K562 (cell line): ENCODE measurements around the gene WASL. TPM values are rescaled to one million over a fixed set of nuclear protein-coding genes. Genes with fewer than 3 reads are reported as not detected.

ENCODE experiments used
- ARNT ChIP-seq, 2 experiments: fragments of 450-650 bp; IDR thresholded peaks; 2 replicates each; pipeline ENCODE4 v1.6.1; 2016; ENCODE audit warnings: mild to moderate bottlenecking in 1 of 2
- E2F8 ChIP-seq: fragments of 450-650 bp; IDR thresholded peaks from 2 replicates; pipeline ENCODE4 v1.7.1; 2018; ENCODE audit warnings: mild to moderate bottlenecking, low read depth; ENCODE audit not compliant: partially characterized antibody
- ELF1 ChIP-seq: fragments of 200-800 bp; sonication (Bioruptor generic); IDR thresholded peaks from 2 replicates; pipeline ENCODE4 v1.6.1; 2016; ENCODE audit warnings: missing genetic modification characterization, missing compliant biosample characterization
- FOXJ2 ChIP-seq: fragments of 200-800 bp; sonication (Bioruptor generic); IDR thresholded peaks from 2 replicates; pipeline ENCODE4 v1.6.1; 2016; ENCODE audit warnings: missing genetic modification characterization, missing compliant biosample characterization
- GTF2F1 ChIP-seq: IDR thresholded peaks from 2 replicates; pipeline ENCODE4 v1.6.1; 2011; ENCODE audit warnings: low read depth, low read length, improper control_type of control experiment
- IRF1 ChIP-seq: sonication (generic); formaldehyde crosslinking; IDR thresholded peaks from 2 replicates; pipeline ENCODE4 v1.8.0; 2022; ENCODE audit warnings: missing genetic modification reagents, mild to moderate bottlenecking, borderline replicate concordance
- JUND ChIP-seq, 2 experiments: IDR thresholded peaks; 2 replicates in 1 of 2; 3 replicates in 1 of 2; pipeline ENCODE4 v1.6.1; 2011; ENCODE audit warnings: borderline replicate concordance in 2 of 2, low read depth in 2 of 2, low read length in 2 of 2, improper control_type of control experiment in 1 of 2, missing biosample characterization in 1 of 2, missing genetic modification characterization in 1 of 2, missing genetic modification reagents in 1 of 2
- KLF6 ChIP-seq: fragments of 250-450 bp; sonication (Bioruptor Pico); IDR thresholded peaks from 2 replicates; pipeline ENCODE4 v1.4.0; 2020; ENCODE audit warnings: mild to moderate bottlenecking, moderate library complexity, borderline replicate concordance
- LEF1 ChIP-seq: fragments of 450-650 bp; IDR thresholded peaks from 2 replicates; pipeline ENCODE4 v1.6.1; 2016; ENCODE audit warnings: mild to moderate bottlenecking
- MNT ChIP-seq, 2 experiments: fragments of 450-650 bp; conservative IDR thresholded peaks; 2 replicates each; pipeline ENCODE4 v1.6.1; 2017; ENCODE audit warnings: mild to moderate bottlenecking in 2 of 2, moderate library complexity in 2 of 2
- MXI1 ChIP-seq: IDR thresholded peaks from 2 replicates; pipeline ENCODE4 v1.6.1; 2011; ENCODE audit warnings: low read depth, mild to moderate bottlenecking, improper control_type of control experiment, low read length
- PATZ1 ChIP-seq: fragments of 250-450 bp; sonication (Bioruptor Pico); IDR thresholded peaks from 2 replicates; pipeline ENCODE4 v1.5.0; 2020; ENCODE audit warnings: mild to moderate bottlenecking, borderline replicate concordance
- RBBP5 ChIP-seq: fragments of 200-600 bp; sonication (generic); IDR thresholded peaks from 2 replicates; pipeline ENCODE4 v1.6.1; 2012; ENCODE audit warnings: borderline replicate concordance, mild to moderate bottlenecking, low read length, control low read depth, inconsistent platforms; ENCODE audit not compliant: insufficient read depth, poor library complexity, severe bottlenecking
- SAP30 ChIP-seq: fragments of 200-600 bp; sonication (generic); IDR thresholded peaks from 2 replicates; pipeline ENCODE4 v1.6.1; 2012; ENCODE audit warnings: borderline replicate concordance, low read depth, mild to moderate bottlenecking, moderate library complexity, low read length, control low read depth, inconsistent platforms; ENCODE audit not compliant: insufficient read depth, poor library complexity, severe bottlenecking
- TAF1 ChIP-seq: IDR thresholded peaks from 2 replicates; pipeline ENCODE4 v1.6.1; 2011; ENCODE audit warnings: mild to moderate bottlenecking, low read length, moderate library complexity; ENCODE audit not compliant: insufficient read depth, control insufficient read depth, severe bottlenecking; ENCODE audit errors: extremely low read depth
- ZFX ChIP-seq: sonication (generic); formaldehyde crosslinking; IDR thresholded peaks from 2 replicates; pipeline ENCODE4 v1.8.0; 2022; ENCODE audit warnings: mild to moderate bottlenecking, missing genetic modification reagents, moderate library complexity
- ZNF584 ChIP-seq: fragments of 200-800 bp; sonication (Bioruptor generic); IDR thresholded peaks from 2 replicates; pipeline ENCODE4 v1.6.1; 2016; ENCODE audit warnings: low read depth, mild to moderate bottlenecking, missing genetic modification characterization, missing compliant biosample characterization
- ZNF780A ChIP-seq: fragments of 250-450 bp; sonication (Bioruptor Pico); IDR thresholded peaks from 2 replicates; pipeline ENCODE4 v1.5.0; 2021; ENCODE audit warnings: mild to moderate bottlenecking
- polyA plus RNA-seq, 8 experiments: library from polyadenylated mRNA; depleted of rRNA in 4 of 8; stranded (reverse) in 5 of 8; unstranded in 3 of 8; fragments of >200 nt; fragmentation: Nextera tagmentation in 2 of 8; fragmentation: Illumina TruSeq in 1 of 8; extraction: Ambion mirVana in 2 of 8; extraction: Trizol in 1 of 8; gene quantifications; 2 replicates each; pipeline versions ENCODE4 v1.2.1 to v1.2.3, GENCODE V29; 2011 to 2014; ENCODE audit warnings: inconsistent platforms in 1 of 8, missing spikeins in 1 of 8
- total RNA-seq, 7 experiments: library from RNA; depleted of rRNA in 6 of 7; stranded (reverse); fragments of >200 nt in 6 of 7; fragmentation: Illumina TruSeq in 2 of 7; extraction: Trizol in 2 of 7; gene quantifications; 2 replicates each; pipeline versions ENCODE4 v1.2.1 to v1.2.3, GENCODE V29; 2011 to 2021; ENCODE audit warnings: low replicate concordance in 1 of 7

The WASL gene
- total and polyA plus RNA-seq, 9 of the 15 experiments (the other 6 are each of a cell fraction or from before 2014, with no cell fraction given): 3.2 to 13.9 (median 8.3) TPM

- TF ChIP-seq IRF1 (CRISPR knock-in tag) (0 out of 2 replicates have a peak, but pooled peaks have one; percentile 32), JUND (IDR thresholded peaks at IDR 0.05; ENCODE audit: borderline replicate concordance, low read depth, low read length) (peak; percentile 64; the same call in 1 of the 2 replicates), JUND (tag; IDR thresholded peaks at IDR 0.05; ENCODE audit: borderline replicate concordance, low read depth, low read length) (peak; percentile 48; the same call in 1 of the 3 replicates), SAP30 (peak; percentile 10), ELF1 (tag) (0 out of 2 replicates have a peak, but pooled peaks have one; percentile 15), FOXJ2 (tag) (no peak), PATZ1 (CRISPR knock-in tag) (0 out of 2 replicates have a peak, but pooled peaks have one; percentile 50), MXI1 (no peak), KLF6 (CRISPR knock-in tag) (no peak), MNT (conservative IDR thresholded peaks at IDR 0.05) (peak; percentile 58 to 86; a peak in 2 of 4 replicates), ZNF780A (no peak), GTF2F1 (no peak), ZFX (CRISPR knock-in tag) (peak; percentile 59), E2F8 (no peak), RBBP5 (peak; percentile 11), LEF1 (no peak), ARNT (IDR thresholded peaks at IDR 0.05) (0 out of 4 replicates have a peak, but pooled peaks of 1 of the 2 experiments have one; percentile 2), TAF1 (peak; percentile 67), ZNF584 (CRISPR knock-in tag) (no peak)
Observed at GRCh38 chr7:123747620-123748141, 1.1 kb downstream of the WASL start (continued).
